CD1c-positive myeloid dendritic cell (primary cell): ENCODE results near the gene GHDC.
"Not testable (repeated sequence)": the region's sequence is repeated elsewhere in the genome, so short reads cannot be mapped to it uniquely, and the experiment has no call there.

Source experiments
- DNase-seq: peaks from one replicate; pipeline ENCODE4 v3.0.0-alpha.2; 2016; ENCODE audit errors: extremely low spot score

GHDC gene

DNA sequence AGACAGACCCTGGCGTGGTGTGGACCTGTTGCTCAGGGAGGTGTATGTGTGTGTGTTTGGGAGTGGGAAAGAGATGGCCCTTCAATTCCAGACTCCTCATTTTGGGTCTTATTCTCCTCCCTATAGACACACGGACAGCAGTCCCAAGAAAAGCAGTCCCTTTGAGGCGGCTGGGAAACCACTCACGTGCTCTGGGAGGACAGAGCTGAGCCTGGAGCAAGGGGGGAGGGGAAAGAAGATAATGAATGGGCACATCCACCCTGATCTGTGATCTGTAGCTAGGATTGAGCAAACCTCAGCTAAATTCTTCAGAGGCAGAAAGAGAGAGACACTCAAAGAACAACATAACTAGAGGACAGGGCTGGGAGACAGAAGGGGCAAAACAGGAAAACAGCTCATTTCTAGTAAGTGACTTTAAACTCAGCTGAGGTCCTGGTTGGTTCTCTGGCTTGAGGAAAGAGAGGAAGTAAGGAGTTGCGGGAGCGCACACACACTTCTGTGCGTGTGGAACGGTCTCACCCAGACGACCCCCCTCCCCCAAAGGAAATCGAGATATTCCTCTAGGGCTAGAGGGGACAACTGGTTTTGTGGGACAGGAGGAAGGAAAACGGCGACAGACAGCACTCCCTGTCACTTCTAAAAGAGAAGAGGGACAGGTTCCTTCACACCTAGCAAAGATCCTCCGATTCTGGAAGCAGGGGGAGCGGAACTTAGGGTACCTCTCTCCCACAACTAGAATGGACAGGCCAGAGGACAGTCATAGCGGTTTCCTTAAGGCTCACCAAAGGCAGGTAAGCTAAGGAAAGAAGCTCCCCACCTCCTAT lies 40.2 kb downstream of the GHDC start:
- peak; percentile 61 for DNase-seq

DNA sequence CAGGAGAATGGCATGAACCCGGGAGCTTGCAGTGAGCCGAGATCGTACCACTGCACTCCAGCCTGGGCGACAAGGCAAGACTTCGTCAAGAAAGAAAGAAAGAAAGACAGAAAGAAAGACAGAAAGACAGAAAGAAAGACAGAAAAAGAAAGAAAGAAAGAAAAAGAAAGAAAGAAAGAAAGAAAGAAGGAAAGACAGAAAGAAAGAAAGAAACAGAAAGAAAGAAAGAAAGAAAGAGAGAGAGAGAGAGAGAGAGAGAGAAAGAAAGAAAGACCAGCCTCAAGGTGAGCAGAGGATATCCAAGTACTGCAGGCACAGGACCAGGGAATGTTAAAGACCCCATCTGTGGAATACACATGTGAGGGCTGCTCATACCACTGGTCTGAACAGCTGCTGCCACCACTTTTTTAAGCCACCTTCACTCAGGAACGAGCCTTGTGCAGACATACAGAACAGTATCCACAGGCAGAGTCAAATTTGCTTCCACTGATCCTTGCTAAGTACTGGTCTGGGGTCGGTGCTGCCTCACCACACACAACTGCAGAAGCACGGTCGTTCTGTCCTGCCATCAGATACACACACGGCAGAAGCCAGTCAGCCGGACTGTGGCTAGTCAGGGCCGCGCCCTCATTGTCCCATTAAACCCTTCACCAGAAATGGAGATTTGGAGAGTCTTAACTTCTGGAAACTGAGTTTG lies 47.2 kb downstream of the GHDC start:
- DNase-seq = no peak

- not testable (repeated sequence) for DNase-seq
Observed at GRCh38 chr17:42143138-42143537, 51.2 kb downstream of the GHDC start.

- peak; percentile 18 for DNase-seq
Observed at GRCh38 chr17:42142371-42142896, 51.9 kb downstream of the GHDC start.

DNA sequence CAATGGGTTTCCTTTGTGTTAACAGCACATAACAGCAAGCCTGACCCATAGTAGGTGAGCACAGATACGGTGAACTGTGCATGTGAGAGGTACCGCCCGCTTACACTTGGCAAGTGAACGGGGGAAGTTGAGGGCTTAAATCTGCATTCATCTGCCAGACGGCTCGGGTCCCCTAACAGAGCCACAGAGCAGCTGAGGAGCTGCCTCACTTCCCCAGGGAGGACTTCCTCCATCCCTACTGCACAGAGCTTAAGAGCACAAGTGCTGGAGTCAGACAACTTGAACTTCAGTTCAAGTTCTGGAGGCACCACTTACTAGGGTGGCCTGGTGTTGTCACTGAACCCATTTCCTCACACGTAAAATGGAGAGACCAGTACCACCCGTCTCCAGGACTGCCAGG lies 52.9 kb downstream of the GHDC start:
- peak; percentile 15 for DNase-seq

- not testable (repeated sequence) for DNase-seq
Observed at GRCh38 chr17:42140690-42141089, 53.6 kb downstream of the GHDC start.
